ENCODE measurements around the gene PTPRG. TPM values are rescaled to one million over a fixed set of nuclear protein-coding genes. Genes with fewer than 3 reads are reported as not detected.

Gene PTPRG
- total and polyA plus RNA-seq, 2 of the 13 experiments (the other 11 are each of a cell fraction or from before 2014, with no cell fraction given), result 8.0 to 25.3 TPM

GRCh38 chr3:62295571-62295970, 734.2 kb downstream of the PTPRG start (continued):
- TF ChIP-seq, protein P1, sequence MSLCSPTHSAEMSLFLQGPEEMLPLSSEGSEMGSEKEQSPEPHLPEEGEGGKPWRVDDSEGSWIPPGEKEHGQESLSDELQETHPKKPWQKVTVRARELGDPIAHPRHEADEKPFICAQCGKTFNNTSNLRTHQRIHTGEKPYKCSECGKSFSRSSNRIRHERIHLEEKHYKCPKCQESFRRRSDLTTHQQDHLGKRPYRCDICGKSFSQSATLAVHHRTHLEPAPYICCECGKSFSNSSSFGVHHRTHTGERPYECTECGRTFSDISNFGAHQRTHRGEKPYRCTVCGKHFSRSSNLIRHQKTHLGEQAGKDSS (CRISPR knock-in tag; IDR thresholded peaks at IDR 0.05; ENCODE audit: borderline replicate concordance, low read depth), result no peak
- no peak for TF ChIP-seq NFIB (CRISPR knock-in tag; IDR thresholded peaks at IDR 0.05; ENCODE audit: borderline replicate concordance)
- TF ChIP-seq ZNF136 (CRISPR knock-in tag; IDR thresholded peaks at IDR 0.05; ENCODE audit: low read depth), result no peak
- TF ChIP-seq KAT2B (IDR thresholded peaks at IDR 0.05; ENCODE audit: borderline replicate concordance, low read depth, low read length), result no peak
- no peak for TF ChIP-seq NR0B2 (CRISPR knock-in tag; IDR thresholded peaks at IDR 0.05)

GRCh38 chr3:62300617-62301016, 739.2 kb downstream of the PTPRG start:
- no TSS peak for BruUV-seq (replicated peaks)

More at GRCh38 chr3:62300617-62301016, 739.2 kb downstream of the PTPRG start:
- Histone ChIP-seq H3K27ac (ENCODE audit: extremely low read length, insufficient read depth, low read length) (no peak overlapping the region), H3K9me3 (ENCODE audit: low read length) (peaks cover 14% of the 10 kb centered on the region), H3K27me3 (ENCODE audit: control insufficient read depth in 1 of 2, insufficient read depth in 2 of 2, low read length in 2 of 2) (no peaks in the 10 kb centered on the region), H3K36me3 (replicated peaks in 1 of 2; ENCODE audit: control insufficient read depth in 1 of 2, insufficient read depth in 2 of 2, low read length in 2 of 2) (0 out of 5 replicates have a peak, but pooled peaks cover 0 to 3% of the 10 kb centered on the region in 2 experiments), H3K4me3 (replicated peaks in 1 of 3; ENCODE audit: insufficient read depth in 1 of 3, low read depth in 2 of 3, low read length in 3 of 3) (no peak overlapping the region), H3K4me1 (ENCODE audit: insufficient read depth, low read length) (no peaks in the 10 kb centered on the region), H3K4me2 (ENCODE audit: low read depth, low read length) (no peak overlapping the region), H3K9ac (ENCODE audit: insufficient read depth, low read depth, low read length) (no peak overlapping the region), H2AFZ (ENCODE audit: low read length) (no peak overlapping the region), H3K79me2 (ENCODE audit: insufficient read depth, low read length) (no peaks in the 10 kb centered on the region), H4K20me1 (ENCODE audit: insufficient read depth, low read length) (no peaks in the 10 kb centered on the region)
- ChIA-PET CTCF (ENCODE audit: low intra/inter-chr PET ratio, low total read pairs) (no interaction called here), POLR2A (no interaction called here)
- ATAC-seq (no peak), DNase-seq (ENCODE audit: low spot score) (no peak), FAIRE-seq (no peak)
- WGBS (ENCODE audit: low lambda C conversion rate), result 98% methylated on average over 3 of the region's 3 CpGs
- in situ Hi-C loops (cut with HindIII; ENCODE audit: extremely low pct_ligation_motif_present, low pct_unique_long_range_greater_than_20kb), result no loop called here
- no peak for TF ChIP-seq ZNF616 (CRISPR knock-in tag; IDR thresholded peaks at IDR 0.05; ENCODE audit: low read depth)
- TF ChIP-seq ZNF614 (CRISPR knock-in tag; IDR thresholded peaks at IDR 0.05; ENCODE audit: borderline replicate concordance), result no peak
- TF ChIP-seq CEBPB (IDR thresholded peaks at IDR 0.05; ENCODE audit: borderline replicate concordance, low read depth, low read length), result peak; percentile 79; the same call in 1 of the 2 replicates
- no peak for TF ChIP-seq ZNF747 (CRISPR knock-in tag; IDR thresholded peaks at IDR 0.05; ENCODE audit: borderline replicate concordance)
- TF ChIP-seq ATM (IDR thresholded peaks at IDR 0.05; ENCODE audit: borderline replicate concordance), result no peak
- TF ChIP-seq SMARCE1 (IDR thresholded peaks at IDR 0.05; ENCODE audit: borderline replicate concordance), result no peak
- intact Hi-C loops (cut with micrococcal nuclease; ENCODE audit: unreplicated experiment), result no loop called here

Data from HepG2 (cell line).